Loucy (cell line): ENCODE data around the gene DENND2C.
"Not testable (repeated sequence)": the region's sequence is repeated elsewhere in the genome, so short reads cannot be mapped to it uniquely, and the experiment has no call there.

Experiments
- H2AFZ ChIP-seq: fragments of 200-600 bp; sonication (generic); 2 replicates; pipeline ENCODE4 v1.6.0; 2016; ENCODE audit warnings: antibody characterized with exemption, mild to moderate bottlenecking, low read length, moderate library complexity
- H3F3A ChIP-seq: fragments of 200-600 bp; 2 replicates; pipeline ENCODE4 v1.6.0; 2016; ENCODE audit warnings: antibody characterized with exemption, low read depth, mild to moderate bottlenecking
- H3K27me3 ChIP-seq: fragments of 200-600 bp; sonication (generic); 2 replicates; pipeline ENCODE4 v1.6.1; 2014; ENCODE audit warnings: low read length, mild to moderate bottlenecking; ENCODE audit not compliant: insufficient read depth, poor library complexity, severe bottlenecking
- H3K36me3 ChIP-seq: fragments of 200-600 bp; sonication (generic); 2 replicates; pipeline ENCODE4 v1.6.1; 2016; ENCODE audit warnings: low read length; ENCODE audit not compliant: insufficient read depth
- H3K4me1 ChIP-seq: fragments of 200-600 bp; sonication (generic); 2 replicates; pipeline ENCODE4 v1.5.1; 2014; ENCODE audit warnings: low read length, mild to moderate bottlenecking; ENCODE audit not compliant: insufficient read depth, poor library complexity, severe bottlenecking
- H3K4me2 ChIP-seq: fragments of 200-600 bp; sonication (generic); 2 replicates; pipeline ENCODE4 v1.6.0; 2014; ENCODE audit warnings: antibody characterized with exemption, low read length, low read depth, mild to moderate bottlenecking; ENCODE audit not compliant: poor library complexity, severe bottlenecking
- H3K4me3 ChIP-seq: fragments of 200-600 bp; sonication (generic); 2 replicates; pipeline ENCODE4 v1.5.1; 2014; ENCODE audit warnings: low read length, mild to moderate bottlenecking, mixed read lengths; ENCODE audit not compliant: poor library complexity, severe bottlenecking
- H3K79me2 ChIP-seq: fragments of 200-600 bp; sonication (generic); 2 replicates; pipeline ENCODE4 v1.6.1; 2014; ENCODE audit warnings: low read length; ENCODE audit not compliant: insufficient read depth
- H3K9ac ChIP-seq: fragments of 200-600 bp; sonication (generic); 2 replicates; pipeline ENCODE4 v1.6.0; 2014; ENCODE audit warnings: mild to moderate bottlenecking, low read depth, low read length, moderate library complexity; ENCODE audit not compliant: poor library complexity, severe bottlenecking
- H3K9me2 ChIP-seq: fragments of 200-600 bp; sonication (generic); replicated peaks from 2 replicates; pipeline ENCODE4 v1.6.1; 2016; ENCODE audit warnings: low read depth, low read length, mixed read lengths
- H3K9me3 ChIP-seq: fragments of 200-600 bp; sonication (generic); 2 replicates; pipeline ENCODE4 v1.6.1; 2014; ENCODE audit warnings: mild to moderate bottlenecking, antibody characterized with exemption, low read length, low read depth; ENCODE audit not compliant: insufficient read depth
- H4K20me1 ChIP-seq: fragments of 200-600 bp; sonication (generic); 2 replicates; pipeline ENCODE4 v1.6.0; 2014; ENCODE audit warnings: antibody characterized with exemption, low read length, mild to moderate bottlenecking; ENCODE audit not compliant: insufficient read depth, poor library complexity, severe bottlenecking
- EZH2phosphoT487 ChIP-seq: fragments of 200-600 bp; IDR thresholded peaks from 2 replicates; pipeline ENCODE4 v1.6.1; 2018; ENCODE audit warnings: antibody characterized with exemption, mild to moderate bottlenecking, moderate library complexity, borderline replicate concordance
- TF ChIP-seq, protein P1 (sequence below): fragments of 200-600 bp; sonication (generic); conservative IDR thresholded peaks from 2 replicates; pipeline ENCODE4 v1.5.1; 2014; ENCODE audit warnings: mild to moderate bottlenecking, antibody characterized with exemption, low read length

Gene DENND2C

DNA sequence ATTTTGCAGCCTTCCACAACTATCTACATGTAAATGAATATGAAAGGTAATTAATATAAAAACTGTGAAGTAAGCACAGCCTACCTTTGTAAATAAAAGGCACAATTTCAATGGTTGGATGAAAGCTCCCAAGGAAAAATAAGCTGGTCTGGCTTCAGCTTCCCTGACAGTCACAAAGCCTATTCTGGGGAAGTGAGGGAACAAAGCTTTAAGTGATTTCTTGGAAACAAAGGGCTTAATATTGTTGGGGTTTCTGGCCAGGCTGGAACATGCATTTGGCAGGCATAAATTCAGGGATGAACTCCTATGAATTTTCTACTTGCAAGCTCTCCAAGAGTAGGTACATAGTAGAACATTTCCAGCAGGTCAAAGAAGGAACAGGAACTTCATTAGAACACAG lies 105.7 kb downstream of the DENND2C start:
- peaks cover 35% of the 10 kb centered on the region; the same call in 1 of the 2 replicates for H3K36me3 ChIP-seq
- TF ChIP-seq EZH2phosphoT487 = no peak
- TF ChIP-seq, protein P1, sequence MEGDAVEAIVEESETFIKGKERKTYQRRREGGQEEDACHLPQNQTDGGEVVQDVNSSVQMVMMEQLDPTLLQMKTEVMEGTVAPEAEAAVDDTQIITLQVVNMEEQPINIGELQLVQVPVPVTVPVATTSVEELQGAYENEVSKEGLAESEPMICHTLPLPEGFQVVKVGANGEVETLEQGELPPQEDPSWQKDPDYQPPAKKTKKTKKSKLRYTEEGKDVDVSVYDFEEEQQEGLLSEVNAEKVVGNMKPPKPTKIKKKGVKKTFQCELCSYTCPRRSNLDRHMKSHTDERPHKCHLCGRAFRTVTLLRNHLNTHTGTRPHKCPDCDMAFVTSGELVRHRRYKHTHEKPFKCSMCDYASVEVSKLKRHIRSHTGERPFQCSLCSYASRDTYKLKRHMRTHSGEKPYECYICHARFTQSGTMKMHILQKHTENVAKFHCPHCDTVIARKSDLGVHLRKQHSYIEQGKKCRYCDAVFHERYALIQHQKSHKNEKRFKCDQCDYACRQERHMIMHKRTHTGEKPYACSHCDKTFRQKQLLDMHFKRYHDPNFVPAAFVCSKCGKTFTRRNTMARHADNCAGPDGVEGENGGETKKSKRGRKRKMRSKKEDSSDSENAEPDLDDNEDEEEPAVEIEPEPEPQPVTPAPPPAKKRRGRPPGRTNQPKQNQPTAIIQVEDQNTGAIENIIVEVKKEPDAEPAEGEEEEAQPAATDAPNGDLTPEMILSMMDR = no peak
- H4K20me1 ChIP-seq = no peaks in the 10 kb centered on the region

DNA sequence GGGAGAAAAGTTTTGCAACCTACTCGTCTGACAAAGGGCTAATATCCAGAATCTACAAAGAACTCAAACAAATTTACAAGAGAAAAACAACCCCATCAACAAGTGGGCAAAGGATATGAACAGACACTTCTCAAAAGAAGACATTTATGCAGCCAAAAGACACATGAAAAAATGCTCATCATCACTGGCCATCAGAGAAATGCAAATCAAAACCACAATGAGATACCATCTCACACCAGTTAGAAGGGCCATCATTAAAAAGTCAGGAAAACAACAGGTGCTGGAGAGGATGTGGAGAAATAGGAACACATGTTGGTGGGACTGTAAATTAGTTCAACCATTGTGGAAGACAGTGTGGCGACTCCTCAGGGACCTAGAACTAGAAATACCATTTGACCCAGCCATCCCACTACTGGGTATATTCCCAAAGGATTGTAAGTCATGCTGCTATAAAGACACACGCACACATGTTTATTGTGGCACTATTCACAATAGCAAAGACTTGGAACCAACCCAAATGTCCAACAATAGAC lies 106.8 kb downstream of the DENND2C start:
- H2AFZ ChIP-seq, H4K20me1 ChIP-seq, H3K27me3 ChIP-seq, H3K4me1 ChIP-seq, H3K9me3 ChIP-seq, H3F3A ChIP-seq, H3K4me3 ChIP-seq, H3K9me2 ChIP-seq, H3K79me2 ChIP-seq, H3K9ac ChIP-seq, H3K4me2 ChIP-seq: not testable (repeated sequence)
- H3K36me3 ChIP-seq = peaks cover 25% of the 10 kb centered on the region; the same call in 1 of the 2 replicates

More for the DNA sequence above, 105.7 kb downstream of the DENND2C start:
- H3K27me3 ChIP-seq = no peaks in the 10 kb centered on the region
- no peaks in the 10 kb centered on the region for H3K4me1 ChIP-seq
- no peak overlapping the region for H2AFZ ChIP-seq
- no peaks in the 10 kb centered on the region for H3F3A ChIP-seq
- H3K4me3 ChIP-seq = no peak overlapping the region
- H3K9me3 ChIP-seq = no peaks in the 10 kb centered on the region
- H3K9me2 ChIP-seq = no peaks in the 10 kb centered on the region
- H3K79me2 ChIP-seq = no peaks in the 10 kb centered on the region
- H3K4me2 ChIP-seq = no peak overlapping the region
- H3K9ac ChIP-seq = no peak overlapping the region

DNA sequence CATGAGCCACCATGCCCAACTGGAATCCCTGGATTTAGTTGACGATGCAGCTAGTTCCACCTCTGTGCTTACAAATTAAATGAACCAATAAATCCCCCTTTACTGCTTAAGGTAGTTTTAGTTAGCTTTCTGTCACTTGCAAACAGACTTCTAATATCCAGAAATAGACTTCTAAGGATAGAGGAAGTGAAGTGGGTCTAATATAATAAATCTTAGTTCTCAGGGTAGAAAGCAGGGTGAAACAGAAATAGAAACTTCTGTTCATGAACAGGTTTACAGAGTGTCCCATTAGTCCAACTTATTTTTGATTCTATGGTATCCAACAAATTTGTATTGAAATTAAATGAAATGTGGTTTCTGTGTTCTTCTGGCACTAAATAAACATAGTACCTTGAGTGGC lies 108.5 kb downstream of the DENND2C start:
- no peak overlapping the region for H3K4me3 ChIP-seq
- no peaks in the 10 kb centered on the region for H3K79me2 ChIP-seq
- no peaks in the 10 kb centered on the region for H3F3A ChIP-seq
- no peaks in the 10 kb centered on the region for H3K9me3 ChIP-seq
- H3K9ac ChIP-seq = no peak overlapping the region
- H3K36me3 ChIP-seq = peaks cover 13% of the 10 kb centered on the region; the same call in 1 of the 2 replicates
- no peaks in the 10 kb centered on the region for H3K27me3 ChIP-seq
- no peak overlapping the region for H3K4me2 ChIP-seq
- no peak for TF ChIP-seq EZH2phosphoT487
- no peaks in the 10 kb centered on the region for H4K20me1 ChIP-seq
- no peak overlapping the region for H2AFZ ChIP-seq
- H3K4me1 ChIP-seq = no peaks in the 10 kb centered on the region
- H3K9me2 ChIP-seq = no peaks in the 10 kb centered on the region

DNA sequence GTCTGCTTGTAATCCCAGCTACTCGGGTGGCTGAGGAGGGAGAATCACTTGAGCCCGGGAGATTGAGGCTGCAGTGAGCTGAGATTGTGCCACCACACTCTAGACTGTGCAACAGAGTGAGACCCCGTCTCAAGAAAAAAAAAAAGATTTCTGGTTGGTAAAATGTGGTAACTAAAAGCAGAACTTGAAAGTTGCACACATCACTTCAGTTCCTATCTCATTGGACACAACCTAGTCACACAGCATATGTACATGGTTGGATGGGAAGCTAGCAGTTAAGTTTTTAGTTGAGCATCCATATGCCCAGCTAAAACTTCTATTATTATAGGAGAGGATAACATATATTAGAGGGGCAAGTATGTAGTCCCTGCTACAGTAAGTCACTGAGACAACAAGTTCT lies 110.5 kb downstream of the DENND2C start:
- Histone ChIP-seq H3K9ac (no peak overlapping the region), H3K4me3 (no peak overlapping the region), H2AFZ (no peak overlapping the region), H4K20me1 (no peaks in the 10 kb centered on the region), H3K79me2 (no peaks in the 10 kb centered on the region), H3K4me2 (no peak overlapping the region), H3K4me1 (no peaks in the 10 kb centered on the region), H3K9me3 (no peaks in the 10 kb centered on the region), H3F3A (no peaks in the 10 kb centered on the region), H3K9me2 (no peaks in the 10 kb centered on the region), H3K27me3 (no peaks in the 10 kb centered on the region), H3K36me3 (no peaks in the 10 kb centered on the region)
- TF ChIP-seq, protein P1 = no peak
- TF ChIP-seq EZH2phosphoT487 = no peak
